ENCODE data around the gene GADL1.

GADL1 gene

GRCh38 chr3:30750967-30751366 is 143.5 kb downstream of the GADL1 start:
- Histone ChIP-seq H4K20me1 (ENCODE audit: insufficient read depth, low read length) (no peaks in the 10 kb centered on the region), H3K9me2 (ENCODE audit: low read depth, low read length) (no peaks in the 10 kb centered on the region), H3K4me2 (ENCODE audit: low read length) (no peak overlapping the region), H3K4me1 (ENCODE audit: insufficient read depth, low read length, severe bottlenecking) (peaks cover 13% of the 10 kb centered on the region), H3F3A (ENCODE audit: insufficient read depth, low read length) (no peaks in the 10 kb centered on the region), H3K9ac (ENCODE audit: low read length) (no peak overlapping the region), H3K36me3 (ENCODE audit: insufficient read depth, low read length) (no peaks in the 10 kb centered on the region), H3K27me3 (ENCODE audit: insufficient read depth, low read length) (no peaks in the 10 kb centered on the region), H3K4me3 (ENCODE audit: low read depth, low read length, poor library complexity, severe bottlenecking) (no peak overlapping the region), H3K9me3 (ENCODE audit: low read length) (no peaks in the 10 kb centered on the region), H3K79me2 (ENCODE audit: insufficient read depth, low read length) (no peaks in the 10 kb centered on the region), H3K27ac (ENCODE audit: low read depth, low read length, poor library complexity, severe bottlenecking) (no peak overlapping the region), H2AFZ (ENCODE audit: low read length) (no peak overlapping the region)
- TF ChIP-seq EZH2 (IDR thresholded peaks at IDR 0.05; ENCODE audit: borderline replicate concordance, low read length): no peak
- no peak for TF ChIP-seq CTCF (IDR thresholded peaks at IDR 0.05; ENCODE audit: low read length)

- Histone ChIP-seq H3K9me2 (ENCODE audit: low read depth, low read length) (no peaks in the 10 kb centered on the region), H2AFZ (ENCODE audit: low read length) (no peak overlapping the region), H3K4me3 (ENCODE audit: low read depth, low read length, poor library complexity, severe bottlenecking) (no peak overlapping the region), H3K79me2 (ENCODE audit: insufficient read depth, low read length) (no peaks in the 10 kb centered on the region), H3K4me1 (ENCODE audit: insufficient read depth, low read length, severe bottlenecking) (peaks cover 13% of the 10 kb centered on the region), H3K4me2 (ENCODE audit: low read length) (no peak overlapping the region), H3F3A (ENCODE audit: insufficient read depth, low read length) (no peaks in the 10 kb centered on the region), H3K36me3 (ENCODE audit: insufficient read depth, low read length) (no peaks in the 10 kb centered on the region), H4K20me1 (ENCODE audit: insufficient read depth, low read length) (no peaks in the 10 kb centered on the region), H3K9ac (ENCODE audit: low read length) (no peak overlapping the region), H3K9me3 (ENCODE audit: low read length) (no peaks in the 10 kb centered on the region), H3K27me3 (ENCODE audit: insufficient read depth, low read length) (no peaks in the 10 kb centered on the region), H3K27ac (ENCODE audit: low read depth, low read length, poor library complexity, severe bottlenecking) (no peak overlapping the region)
- TF ChIP-seq CTCF (IDR thresholded peaks at IDR 0.05; ENCODE audit: low read length) (no peak), EZH2 (IDR thresholded peaks at IDR 0.05; ENCODE audit: borderline replicate concordance, low read length) (no peak)
These were observed 145.2 kb downstream of the GADL1 start for GRCh38 chr3:30749230-30749629.

- H3K4me1 ChIP-seq (ENCODE audit: insufficient read depth, low read length, severe bottlenecking): peaks cover 15% of the 10 kb centered on the region
- TF ChIP-seq EZH2 (IDR thresholded peaks at IDR 0.05; ENCODE audit: borderline replicate concordance, low read length) (no peak), CTCF (IDR thresholded peaks at IDR 0.05; ENCODE audit: low read length) (peak; percentile 37; the same call in 1 of the 2 replicates)
- no peaks in the 10 kb centered on the region for H3K27me3 ChIP-seq (ENCODE audit: insufficient read depth, low read length)
- no peaks in the 10 kb centered on the region for H3K9me3 ChIP-seq (ENCODE audit: low read length)
- H3K36me3 ChIP-seq (ENCODE audit: insufficient read depth, low read length): no peaks in the 10 kb centered on the region
- no peak overlapping the region for H3K9ac ChIP-seq (ENCODE audit: low read length)
- H3K79me2 ChIP-seq (ENCODE audit: insufficient read depth, low read length): no peaks in the 10 kb centered on the region
- H3K4me2 ChIP-seq (ENCODE audit: low read length): no peak overlapping the region
- H3K9me2 ChIP-seq (ENCODE audit: low read depth, low read length): no peaks in the 10 kb centered on the region
- H3F3A ChIP-seq (ENCODE audit: insufficient read depth, low read length): no peaks in the 10 kb centered on the region
- no peak overlapping the region for H3K27ac ChIP-seq (ENCODE audit: low read depth, low read length, poor library complexity, severe bottlenecking)
- H3K4me3 ChIP-seq (ENCODE audit: low read depth, low read length, poor library complexity, severe bottlenecking): no peak overlapping the region
- no peaks in the 10 kb centered on the region for H4K20me1 ChIP-seq (ENCODE audit: insufficient read depth, low read length)
- no peak overlapping the region for H2AFZ ChIP-seq (ENCODE audit: low read length)
These were observed 146.6 kb downstream of the GADL1 start for GRCh38 chr3:30747771-30748281.

Data from OCI-LY1 (cell line).